SK-N-SH (cell line): Measurements from ENCODE around the gene CIAO1. TPM values are rescaled to one million over a fixed set of nuclear protein-coding genes. Genes with fewer than 3 reads are reported as not detected.

Experiments
- CTCF ChIA-PET: fragments of 300-600, 350-600 bp; formaldehyde crosslinking; extraction: SDS; loops from one replicate; lab custom pipeline; 2021; lab: Yijun Ruan, JAX
- POLR2A ChIA-PET: fragments of 350-600 bp; sonication (Branson Sonifier 250); formaldehyde crosslinking; extraction: SDS; loops from one replicate; lab custom pipeline; 2020; ENCODE audit warnings: antibody characterized with exemption, inconsistent platforms; lab: Yijun Ruan, JAX
- DNase-seq: peaks from one replicate; pipeline ENCODE4 v3.0.0; 2012
- H2AFZ ChIP-seq: fragments of 200-600 bp; sonication (generic); 2 replicates; pipeline ENCODE4 v1.8.1; 2016; ENCODE audit warnings: antibody characterized with exemption, mild to moderate bottlenecking, low read depth
- H3F3A ChIP-seq: fragments of 200-600 bp; sonication (generic); replicated peaks from 2 replicates; pipeline ENCODE3; 2016; ENCODE audit warnings: antibody characterized with exemption, mild to moderate bottlenecking; ENCODE audit not compliant: insufficient read depth
- H3K27ac ChIP-seq, 2 experiments: fragments of 200-500 bp in 1 of 2; fragments of 200-600 bp in 1 of 2; sonication (Bioruptor generic) in 1 of 2; sonication (generic), shearing (Covaris generic) in 1 of 2; 2 replicates each; pipeline versions ENCODE4 v1.5.1 to v1.6.1; 2014 to 2016; ENCODE audit warnings: low read depth in 2 of 2, inconsistent platforms in 1 of 2, low read length in 1 of 2, mild to moderate bottlenecking in 1 of 2, mixed read lengths in 1 of 2
- H3K27me3 ChIP-seq: fragments of 200-600 bp; sonication (generic), shearing (Covaris generic); 2 replicates; pipeline ENCODE4 v1.6.1; 2016; ENCODE audit warnings: mixed run types; ENCODE audit not compliant: insufficient read depth
- H3K36me3 ChIP-seq, 2 experiments: fragments of 200-500 bp in 1 of 2; fragments of 200-600 bp in 1 of 2; sonication (Bioruptor generic) in 1 of 2; sonication (generic) in 1 of 2; replicated peaks in 1 of 2; 2 replicates each; pipeline versions ENCODE3 to v1.5.1; 2014 to 2016; ENCODE audit warnings: low read length in 1 of 2, mild to moderate bottlenecking in 1 of 2; ENCODE audit not compliant: insufficient read depth in 2 of 2, control insufficient read depth in 1 of 2
- H3K4me1 ChIP-seq, 2 experiments: fragments of 200-500 bp in 1 of 2; fragments of 200-600 bp in 1 of 2; sonication (Bioruptor generic) in 1 of 2; sonication (generic), shearing (Covaris generic) in 1 of 2; 2 replicates each; pipeline versions ENCODE4 v1.5.1 to v1.6.1; 2014 to 2016; ENCODE audit warnings: low read depth in 1 of 2, low read length in 1 of 2, mixed run types in 1 of 2; ENCODE audit not compliant: insufficient read depth in 2 of 2, control insufficient read depth in 1 of 2
- H3K4me2 ChIP-seq: fragments of 200-600 bp; sonication (generic), shearing (Covaris generic); 2 replicates; pipeline ENCODE4 v1.6.1; 2017; ENCODE audit warnings: mixed run types
- H3K4me3 ChIP-seq, 2 experiments: fragments of 200-500 bp in 1 of 2; fragments of 200-600 bp in 1 of 2; sonication (Bioruptor generic) in 1 of 2; sonication (generic), shearing (Covaris generic) in 1 of 2; 2 replicates each; pipeline versions ENCODE4 v1.5.1 to v1.8.1; 2014 to 2016; ENCODE audit warnings: low read depth in 2 of 2, inconsistent platforms in 1 of 2, low read length in 1 of 2, mild to moderate bottlenecking in 1 of 2, mixed read lengths in 1 of 2, moderate library complexity in 1 of 2
- H3K79me2 ChIP-seq: fragments of 200-600 bp; sonication (generic); 2 replicates; pipeline ENCODE4 v1.8.1; 2017; ENCODE audit warnings: mild to moderate bottlenecking; ENCODE audit not compliant: insufficient read depth
- H3K9ac ChIP-seq: fragments of 200-600 bp; sonication (generic); 2 replicates; pipeline ENCODE4 v1.6.1; 2017; ENCODE audit warnings: mixed run types
- H3K9me2 ChIP-seq: fragments of 200-600 bp; sonication (generic); 2 replicates; pipeline ENCODE4 v1.6.1; 2017; ENCODE audit warnings: mixed run types
- H3K9me3 ChIP-seq: fragments of 200-600 bp; sonication (generic); 2 replicates; pipeline ENCODE4 v1.6.1; 2017; ENCODE audit warnings: mixed run types, mild to moderate bottlenecking, moderate library complexity
- H4K20me1 ChIP-seq: fragments of 200-600 bp; sonication (generic); 2 replicates; pipeline ENCODE4 v1.6.1; 2017; ENCODE audit warnings: mild to moderate bottlenecking, mixed run types; ENCODE audit not compliant: insufficient read depth
- ELF1 ChIP-seq: IDR thresholded peaks from 2 replicates; pipeline ENCODE4 v1.4.0; 2012
- EP300 ChIP-seq, 2 experiments: IDR thresholded peaks; 2 replicates each; pipeline versions ENCODE4 v1.4.0 to v1.6.1; 2012; ENCODE audit warnings: borderline replicate concordance in 1 of 2, low read depth in 1 of 2, low read length in 1 of 2
- FOSL2 ChIP-seq: IDR thresholded peaks from 2 replicates; pipeline ENCODE4 v1.4.0; 2012; ENCODE audit warnings: low read depth, mild to moderate bottlenecking, moderate library complexity, borderline replicate concordance
- FOXJ3 ChIP-seq: sonication (generic); formaldehyde crosslinking; IDR thresholded peaks from 2 replicates; pipeline ENCODE4 v1.5.1; 2020; ENCODE audit warnings: mild to moderate bottlenecking, missing genetic modification reagents
- GABPA ChIP-seq: IDR thresholded peaks from 2 replicates; pipeline ENCODE4 v1.4.0; 2012; ENCODE audit warnings: low read depth, mild to moderate bottlenecking
- GATA2 ChIP-seq: sonication (generic); formaldehyde crosslinking; IDR thresholded peaks from 2 replicates; pipeline ENCODE4 v1.5.0; 2020; ENCODE audit warnings: mild to moderate bottlenecking, missing genetic modification reagents
- MXI1 ChIP-seq: IDR thresholded peaks from 2 replicates; pipeline ENCODE4 v1.6.1; 2012; ENCODE audit warnings: mild to moderate bottlenecking, low read depth, low read length, improper control_type of control experiment
- SIN3A ChIP-seq: IDR thresholded peaks from 2 replicates; pipeline ENCODE4 v1.6.1; 2012; ENCODE audit warnings: low read depth, mild to moderate bottlenecking, low read length, moderate library complexity, borderline replicate concordance
- TCF12 ChIP-seq: IDR thresholded peaks from 2 replicates; pipeline ENCODE4 v1.4.0; 2012
- WGBS: methylation state at CpG from one replicate; pipeline ENCODE4 v1.1.6; 2017; ENCODE audit warnings: low lambda C conversion rate; 5-methylcytosine and 5-hydroxymethylcytosine counted together
- polyA plus RNA-seq, 3 experiments: library from polyadenylated mRNA; depleted of rRNA; stranded (reverse); fragments of >200 nt; gene quantifications; 2 replicates each; pipeline ENCODE4 v1.2.3, GENCODE V29; 2012
- TF ChIP-seq, protein P1 (sequence below): IDR thresholded peaks from 2 replicates; pipeline ENCODE4; 2012
- TF ChIP-seq, protein P2 (sequence below): IDR thresholded peaks from 2 replicates; pipeline ENCODE4 v1.4.0; 2012; ENCODE audit warnings: low read depth, borderline replicate concordance
- TF ChIP-seq, protein P3 (sequence below): IDR thresholded peaks from 2 replicates; pipeline ENCODE4 v1.6.1; 2012; ENCODE audit warnings: mild to moderate bottlenecking, low read depth, low read length, moderate library complexity

Gene CIAO1
- polyA plus RNA-seq, 1 of the 3 experiments (the other 2 are of a cell fraction) = 120 TPM

DNA sequence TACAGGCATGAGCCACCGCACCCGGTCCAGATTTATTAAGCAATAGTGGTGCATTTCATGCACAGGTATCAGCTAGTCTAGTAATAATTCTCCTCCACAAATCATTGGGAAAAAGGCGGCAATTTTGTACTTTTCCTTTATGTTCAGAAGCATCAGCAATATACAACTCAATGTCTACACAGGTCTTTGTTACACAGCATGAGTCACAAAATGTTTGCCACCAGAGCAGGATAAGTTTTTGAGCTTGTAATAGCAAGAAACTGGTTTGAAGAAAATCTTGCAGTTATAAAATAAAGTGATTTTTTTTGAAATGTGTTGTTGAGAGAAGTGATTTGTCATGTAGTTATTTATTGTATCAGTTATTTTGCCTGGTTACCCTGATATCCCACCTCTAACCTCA, 54.3 kb downstream of the CIAO1 start:
- Histone ChIP-seq H3K27ac (no peak overlapping the region), H3K27me3 (no peaks in the 10 kb centered on the region), H3K36me3 (no peaks in the 10 kb centered on the region), H3K4me1 (peaks cover 6 to 9% of the 10 kb centered on the region in 2 experiments; a peak in 3 of 4 replicates), H3K4me2 (peak overlapping the region; percentile 76), H4K20me1 (no peaks in the 10 kb centered on the region), H3F3A (peaks cover 19% of the 10 kb centered on the region), H2AFZ (no peak overlapping the region), H3K9me2 (no peaks in the 10 kb centered on the region), H3K9me3 (no peaks in the 10 kb centered on the region), H3K9ac (no peak overlapping the region), H3K4me3 (peak overlapping the region in 1 of 2 experiments; percentile 56; a peak in 2 of 4 replicates), H3K79me2 (no peaks in the 10 kb centered on the region)
- POLR2A ChIA-PET = interaction anchor here (2.5 to 3.5 kb wide), 2 partner anchors 15 kb away, joined by 10 to 20 read pairs; partner anchors contain the start of genes NCAPH and SNRNP200
- no peak for TF ChIP-seq GABPA
- no peak for TF ChIP-seq ELF1
- TF ChIP-seq, protein P1, sequence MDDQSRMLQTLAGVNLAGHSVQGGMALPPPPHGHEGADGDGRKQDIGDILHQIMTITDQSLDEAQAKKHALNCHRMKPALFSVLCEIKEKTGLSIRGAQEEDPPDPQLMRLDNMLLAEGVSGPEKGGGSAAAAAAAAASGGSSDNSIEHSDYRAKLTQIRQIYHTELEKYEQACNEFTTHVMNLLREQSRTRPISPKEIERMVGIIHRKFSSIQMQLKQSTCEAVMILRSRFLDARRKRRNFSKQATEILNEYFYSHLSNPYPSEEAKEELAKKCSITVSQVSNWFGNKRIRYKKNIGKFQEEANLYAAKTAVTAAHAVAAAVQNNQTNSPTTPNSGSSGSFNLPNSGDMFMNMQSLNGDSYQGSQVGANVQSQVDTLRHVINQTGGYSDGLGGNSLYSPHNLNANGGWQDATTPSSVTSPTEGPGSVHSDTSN = no peak
- TF ChIP-seq, protein P2, sequence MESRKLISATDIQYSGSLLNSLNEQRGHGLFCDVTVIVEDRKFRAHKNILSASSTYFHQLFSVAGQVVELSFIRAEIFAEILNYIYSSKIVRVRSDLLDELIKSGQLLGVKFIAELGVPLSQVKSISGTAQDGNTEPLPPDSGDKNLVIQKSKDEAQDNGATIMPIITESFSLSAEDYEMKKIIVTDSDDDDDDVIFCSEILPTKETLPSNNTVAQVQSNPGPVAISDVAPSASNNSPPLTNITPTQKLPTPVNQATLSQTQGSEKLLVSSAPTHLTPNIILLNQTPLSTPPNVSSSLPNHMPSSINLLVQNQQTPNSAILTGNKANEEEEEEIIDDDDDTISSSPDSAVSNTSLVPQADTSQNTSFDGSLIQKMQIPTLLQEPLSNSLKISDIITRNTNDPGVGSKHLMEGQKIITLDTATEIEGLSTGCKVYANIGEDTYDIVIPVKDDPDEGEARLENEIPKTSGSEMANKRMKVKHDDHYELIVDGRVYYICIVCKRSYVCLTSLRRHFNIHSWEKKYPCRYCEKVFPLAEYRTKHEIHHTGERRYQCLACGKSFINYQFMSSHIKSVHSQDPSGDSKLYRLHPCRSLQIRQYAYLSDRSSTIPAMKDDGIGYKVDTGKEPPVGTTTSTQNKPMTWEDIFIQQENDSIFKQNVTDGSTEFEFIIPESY = no peak
- TF ChIP-seq, protein P3, sequence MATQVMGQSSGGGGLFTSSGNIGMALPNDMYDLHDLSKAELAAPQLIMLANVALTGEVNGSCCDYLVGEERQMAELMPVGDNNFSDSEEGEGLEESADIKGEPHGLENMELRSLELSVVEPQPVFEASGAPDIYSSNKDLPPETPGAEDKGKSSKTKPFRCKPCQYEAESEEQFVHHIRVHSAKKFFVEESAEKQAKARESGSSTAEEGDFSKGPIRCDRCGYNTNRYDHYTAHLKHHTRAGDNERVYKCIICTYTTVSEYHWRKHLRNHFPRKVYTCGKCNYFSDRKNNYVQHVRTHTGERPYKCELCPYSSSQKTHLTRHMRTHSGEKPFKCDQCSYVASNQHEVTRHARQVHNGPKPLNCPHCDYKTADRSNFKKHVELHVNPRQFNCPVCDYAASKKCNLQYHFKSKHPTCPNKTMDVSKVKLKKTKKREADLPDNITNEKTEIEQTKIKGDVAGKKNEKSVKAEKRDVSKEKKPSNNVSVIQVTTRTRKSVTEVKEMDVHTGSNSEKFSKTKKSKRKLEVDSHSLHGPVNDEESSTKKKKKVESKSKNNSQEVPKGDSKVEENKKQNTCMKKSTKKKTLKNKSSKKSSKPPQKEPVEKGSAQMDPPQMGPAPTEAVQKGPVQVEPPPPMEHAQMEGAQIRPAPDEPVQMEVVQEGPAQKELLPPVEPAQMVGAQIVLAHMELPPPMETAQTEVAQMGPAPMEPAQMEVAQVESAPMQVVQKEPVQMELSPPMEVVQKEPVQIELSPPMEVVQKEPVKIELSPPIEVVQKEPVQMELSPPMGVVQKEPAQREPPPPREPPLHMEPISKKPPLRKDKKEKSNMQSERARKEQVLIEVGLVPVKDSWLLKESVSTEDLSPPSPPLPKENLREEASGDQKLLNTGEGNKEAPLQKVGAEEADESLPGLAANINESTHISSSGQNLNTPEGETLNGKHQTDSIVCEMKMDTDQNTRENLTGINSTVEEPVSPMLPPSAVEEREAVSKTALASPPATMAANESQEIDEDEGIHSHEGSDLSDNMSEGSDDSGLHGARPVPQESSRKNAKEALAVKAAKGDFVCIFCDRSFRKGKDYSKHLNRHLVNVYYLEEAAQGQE = no peak
- CTCF ChIA-PET = interaction anchor here (1.2 to 2.6 kb wide), 4 partner anchors 9 to 480 kb away, joined by 3 to 10 read pairs (median 4); partner anchors contain the start of genes NCAPH and SNRNP200
- no peak for DNase-seq
- 83% methylated on average over 3 of the region's 3 CpGs for WGBS

DNA sequence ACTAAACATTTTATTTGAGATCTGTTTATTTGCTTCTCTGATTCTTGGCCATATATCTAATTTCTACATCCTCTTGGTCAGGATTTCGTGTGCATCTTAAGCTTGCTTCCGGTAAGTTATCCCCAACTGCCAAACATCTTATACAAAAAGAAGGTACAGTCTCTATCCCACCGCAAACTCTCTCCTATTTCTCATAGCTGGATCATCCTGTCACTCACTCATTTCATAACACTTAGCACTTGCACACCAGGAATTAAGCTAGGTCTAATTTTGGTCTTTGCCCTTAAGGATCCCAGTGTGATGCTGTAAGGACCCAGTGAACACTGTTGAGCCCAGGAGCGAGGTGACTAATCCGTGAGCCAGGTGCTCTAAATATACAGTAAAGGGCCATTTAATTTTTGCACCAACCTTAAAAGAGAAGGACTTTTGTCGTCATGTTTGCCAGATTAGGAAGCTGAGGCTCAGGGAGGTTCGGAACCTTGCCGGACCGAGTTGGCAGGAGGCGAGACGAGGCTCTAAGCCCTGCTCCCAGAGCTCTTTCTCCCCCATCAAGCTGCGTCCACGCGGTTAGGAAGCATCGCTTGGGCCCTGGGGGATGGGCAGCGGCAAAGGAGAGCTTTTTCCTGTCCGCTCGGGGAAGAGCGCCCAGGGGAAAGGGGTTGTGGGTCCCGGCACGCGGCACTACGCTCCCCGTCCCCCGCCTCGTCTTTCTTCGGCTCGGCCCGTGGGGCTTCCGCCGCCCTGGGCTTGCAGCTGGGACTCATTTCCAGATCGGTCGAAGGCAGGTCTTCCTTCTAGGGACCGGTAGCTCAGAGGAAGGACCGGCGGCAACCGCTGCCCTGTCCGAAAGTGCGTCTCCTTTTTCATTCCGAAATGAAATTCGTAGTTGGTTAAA, 55.0 kb downstream of the CIAO1 start:
- WGBS = 11% methylated on average over 26 of the region's 41 CpGs
- TF ChIP-seq MXI1 (peak; percentile 68; the same call in 1 of the 2 replicates), TCF12 (no peak), FOSL2 (no peak), SIN3A (no peak), GATA2 (CRISPR knock-in tag) (no peak), FOXJ3 (CRISPR knock-in tag) (no peak), EP300 (IDR thresholded peaks at IDR 0.05; ENCODE audit: borderline replicate concordance in 1 of 2, low read depth in 1 of 2, low read length in 1 of 2) (no peak; a peak in 1 of 4 replicates)
- TF ChIP-seq, protein P2 = no peak

More for the DNA sequence above, 55.0 kb downstream of the CIAO1 start:
- Histone ChIP-seq H3K4me2 (peak overlapping the region; percentile 76), H4K20me1 (no peaks in the 10 kb centered on the region), H3K9me2 (no peaks in the 10 kb centered on the region), H2AFZ (peak overlapping the region; percentile 94), H3K9ac (peak overlapping the region; percentile 29), H3K4me1 (peaks cover 4 to 10% of the 10 kb centered on the region in 2 experiments; a peak in 3 of 4 replicates), H3K4me3 (peak overlapping the region; percentile 56 to 64), H3K79me2 (no peaks in the 10 kb centered on the region), H3F3A (peaks cover 13% of the 10 kb centered on the region), H3K27me3 (no peaks in the 10 kb centered on the region), H3K36me3 (no peaks in the 10 kb centered on the region), H3K9me3 (no peaks in the 10 kb centered on the region), H3K27ac (peak overlapping the region; percentile 11 to 65; a peak in 2 of 4 replicates)
- POLR2A ChIA-PET = interaction anchor here (0.7 to 3.5 kb wide), 5 partner anchors 12 to 55 kb away, joined by 3 to 20 read pairs (median 5); partner anchors contain the start of genes CIAO1, NCAPH, SNRNP200 and TMEM127
- CTCF ChIA-PET = interaction anchor here (0.6 to 2.6 kb wide), 8 partner anchors 9 to 480 kb away, joined by 3 to 10 read pairs (median 4); partner anchors contain the start of genes NCAPH and SNRNP200
- peak; percentile 76 for DNase-seq
